HepG2 (cell line): ENCODE measurements around the gene PDGFA. TPM values are rescaled to one million over a fixed set of nuclear protein-coding genes. Genes with fewer than 3 reads are reported as not detected.

Source experiments
- FOXC1 ChIP-seq: sonication (generic); formaldehyde crosslinking; IDR thresholded peaks from 2 replicates; pipeline ENCODE4 v1.8.0; 2022; ENCODE audit warnings: mild to moderate bottlenecking, missing genetic modification reagents, borderline replicate concordance
- IKZF4 ChIP-seq: sonication (generic); formaldehyde crosslinking; IDR thresholded peaks from 2 replicates; pipeline ENCODE4 v1.5.1; 2020; ENCODE audit warnings: borderline replicate concordance, mild to moderate bottlenecking, low read depth, missing genetic modification reagents; ENCODE audit errors: not compliant biosample characterization
- IRF1 ChIP-seq: sonication (generic); formaldehyde crosslinking; IDR thresholded peaks from 2 replicates; pipeline ENCODE4 v1.4.0; 2020; ENCODE audit warnings: low read depth, mild to moderate bottlenecking, missing genetic modification reagents
- MED1 ChIP-seq: sonication (generic); formaldehyde crosslinking; IDR thresholded peaks from 2 replicates; pipeline ENCODE4 v1.4.0; 2020; ENCODE audit warnings: missing genetic modification reagents
- MEF2D ChIP-seq: sonication (generic); formaldehyde crosslinking; IDR thresholded peaks from 2 replicates; pipeline ENCODE4 v1.5.1; 2020; ENCODE audit warnings: mild to moderate bottlenecking, missing genetic modification reagents
- MIXL1 ChIP-seq: IDR thresholded peaks from 2 replicates; pipeline ENCODE4 v1.6.1; 2016
- NBN ChIP-seq: fragments of 450-650 bp; conservative IDR thresholded peaks from 2 replicates; pipeline ENCODE4 v1.6.1; 2017
- NR2F6 ChIP-seq, 2 experiments: IDR thresholded peaks; 2 replicates each; pipeline ENCODE4 v1.6.1; 2016; ENCODE audit warnings: antibody characterized with exemption in 1 of 2, mild to moderate bottlenecking in 1 of 2
- PITX1 ChIP-seq: sonication (generic); formaldehyde crosslinking; IDR thresholded peaks from 2 replicates; pipeline ENCODE4 v1.5.1; 2020; ENCODE audit warnings: mild to moderate bottlenecking, missing genetic modification reagents
- RBFOX2 ChIP-seq: fragments of 200-400 bp; formaldehyde crosslinking; IDR thresholded peaks from 2 replicates; pipeline ENCODE4 v1.6.1; 2017; ENCODE audit warnings: low read depth, mild to moderate bottlenecking, low read length
- RBM39 ChIP-seq: fragments of 200-400 bp; formaldehyde crosslinking; IDR thresholded peaks from one replicate; pipeline ENCODE4 v1.6.1; 2018; ENCODE audit warnings: antibody characterized with exemption, mild to moderate bottlenecking, low read depth, low read length; ENCODE audit not compliant: poor library complexity, severe bottlenecking
- TCF7 ChIP-seq: sonication (generic); IDR thresholded peaks from 2 replicates; pipeline ENCODE4 v1.6.1; 2016; ENCODE audit warnings: antibody characterized with exemption, low read depth
- ZBTB21 ChIP-seq: sonication (generic); formaldehyde crosslinking; IDR thresholded peaks from 2 replicates; pipeline ENCODE4 v1.4.0; 2020; ENCODE audit warnings: missing genetic modification reagents
- ZEB1 ChIP-seq: IDR thresholded peaks from 2 replicates; pipeline ENCODE4 v1.6.1; 2012; ENCODE audit warnings: mild to moderate bottlenecking, low read depth, inconsistent platforms; ENCODE audit not compliant: insufficient replicate concordance
- ZNF10 ChIP-seq: sonication (generic); formaldehyde crosslinking; IDR thresholded peaks from 2 replicates; pipeline ENCODE4 v1.4.0; 2020; ENCODE audit warnings: mild to moderate bottlenecking, low read depth, missing genetic modification reagents, borderline replicate concordance
- ZNF224 ChIP-seq: sonication (generic); formaldehyde crosslinking; IDR thresholded peaks from 2 replicates; pipeline ENCODE4 v1.5.0; 2020; ENCODE audit warnings: mild to moderate bottlenecking, missing genetic modification reagents
- ZNF235 ChIP-seq: sonication (generic); formaldehyde crosslinking; IDR thresholded peaks from 2 replicates; pipeline ENCODE4 v1.8.1; 2023; ENCODE audit warnings: mild to moderate bottlenecking, missing genetic modification reagents, borderline replicate concordance
- ZNF510 ChIP-seq: sonication (generic); formaldehyde crosslinking; IDR thresholded peaks from 2 replicates; pipeline ENCODE4 v1.4.0; 2020; ENCODE audit warnings: low read depth, mild to moderate bottlenecking, missing genetic modification reagents
- ZNF576 ChIP-seq: sonication (generic); formaldehyde crosslinking; IDR thresholded peaks from 2 replicates; pipeline ENCODE4 v1.4.0; 2020; ENCODE audit warnings: mild to moderate bottlenecking, missing genetic modification reagents
- ZNF670 ChIP-seq: sonication (generic); formaldehyde crosslinking; IDR thresholded peaks from 2 replicates; pipeline ENCODE4 v1.8.0; 2022; ENCODE audit warnings: mild to moderate bottlenecking, missing genetic modification reagents, borderline replicate concordance
- ZNF737 ChIP-seq: sonication (generic); formaldehyde crosslinking; IDR thresholded peaks from 2 replicates; pipeline ENCODE4 v1.5.0; 2020; ENCODE audit warnings: missing genetic modification reagents, mild to moderate bottlenecking, borderline replicate concordance
- ZNF766 ChIP-seq: sonication (generic); formaldehyde crosslinking; IDR thresholded peaks from 2 replicates; pipeline ENCODE4 v1.5.0; 2020; ENCODE audit warnings: missing genetic modification reagents, borderline replicate concordance
- ZNF788 ChIP-seq: sonication (generic); formaldehyde crosslinking; IDR thresholded peaks from 2 replicates; pipeline ENCODE4 v1.5.0; 2020; ENCODE audit warnings: mild to moderate bottlenecking, missing genetic modification reagents, borderline replicate concordance
- ZZZ3 ChIP-seq: sonication (generic); formaldehyde crosslinking; IDR thresholded peaks from 2 replicates; pipeline ENCODE4 v1.4.0; 2020; ENCODE audit warnings: missing genetic modification reagents, mild to moderate bottlenecking, borderline replicate concordance
- polyA plus RNA-seq, 8 experiments: library from polyadenylated mRNA; depleted of rRNA in 3 of 8; stranded (reverse) in 7 of 8; unstranded in 1 of 8; fragments of >200 nt; fragmentation: Illumina TruSeq in 4 of 8; extraction: Trizol in 4 of 8; gene quantifications; 2 replicates each; pipeline versions ENCODE4 v1.2.1 to v1.2.3, GENCODE V29; 2011 to 2016; ENCODE audit warnings: low read depth in 4 of 8, missing spikeins in 1 of 8, mixed read lengths in 1 of 8; ENCODE audit not compliant: insufficient read depth in 1 of 8
- total RNA-seq, 5 experiments: library from RNA; depleted of rRNA; stranded (reverse); fragments of >200 nt; fragmentation: Illumina TruSeq; extraction: Trizol; gene quantifications; 2 replicates each; pipeline ENCODE4 v1.2.3, GENCODE V29; 2016; ENCODE audit warnings: low read depth in 1 of 5
- TF ChIP-seq, protein P1 (sequence below): sonication (generic); formaldehyde crosslinking; IDR thresholded peaks from 2 replicates; pipeline ENCODE4 v1.4.0; 2020; ENCODE audit warnings: missing genetic modification reagents

PDGFA gene
- total and polyA plus RNA-seq, 2 of the 13 experiments (the other 11 are each of a cell fraction or from before 2014, with no cell fraction given): 1.5 to 3.4 TPM

DNA sequence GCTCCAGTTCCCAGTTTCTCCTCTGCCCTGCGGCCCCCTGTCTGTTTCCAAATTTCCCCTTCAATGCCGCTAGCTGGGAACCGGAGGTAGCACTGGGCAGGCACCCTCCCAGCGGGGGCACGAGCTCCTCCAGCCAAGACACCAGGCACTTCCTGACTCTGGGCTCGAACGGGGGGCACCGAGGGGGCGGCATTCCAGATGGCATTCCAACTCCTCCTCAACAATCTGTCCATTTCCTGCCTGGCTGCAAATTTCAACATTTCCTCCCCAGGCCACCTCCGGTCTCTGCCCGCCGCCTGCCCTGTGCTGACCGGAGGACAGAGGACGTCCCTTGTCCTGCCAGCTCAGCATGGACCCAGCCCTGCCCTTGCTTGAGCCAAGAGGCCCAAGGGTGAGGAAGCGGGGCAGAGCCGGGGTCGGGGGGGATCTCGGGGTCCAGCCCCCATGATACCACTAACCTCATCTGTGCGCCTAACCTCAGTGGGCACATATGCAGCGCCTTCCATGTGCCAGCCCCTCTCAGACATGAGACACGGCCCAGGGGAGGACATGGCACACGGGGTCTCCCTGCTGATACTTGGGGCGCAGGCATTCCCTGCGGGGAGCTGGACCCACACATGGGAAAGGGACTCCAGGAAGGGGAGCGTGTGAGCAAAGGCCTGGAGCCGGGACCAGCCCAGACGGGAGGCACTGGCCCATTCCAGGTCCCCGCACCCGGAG, 58.0 kb downstream of the PDGFA start (continued):
- no peak for TF ChIP-seq ZNF510 (CRISPR knock-in tag)
- no peak for TF ChIP-seq MIXL1 (CRISPR knock-in tag)
- no peak for TF ChIP-seq ZNF766 (CRISPR knock-in tag)
- no peak for TF ChIP-seq ZZZ3
- no peak for TF ChIP-seq NBN
- TF ChIP-seq PITX1 (CRISPR knock-in tag): no peak
- TF ChIP-seq ZNF737 (CRISPR knock-in tag): no peak
- no peak for TF ChIP-seq ZNF576 (CRISPR knock-in tag)
- TF ChIP-seq MEF2D: no peak
- TF ChIP-seq MED1 (CRISPR knock-in tag): peak; percentile 76
- TF ChIP-seq, protein P1, sequence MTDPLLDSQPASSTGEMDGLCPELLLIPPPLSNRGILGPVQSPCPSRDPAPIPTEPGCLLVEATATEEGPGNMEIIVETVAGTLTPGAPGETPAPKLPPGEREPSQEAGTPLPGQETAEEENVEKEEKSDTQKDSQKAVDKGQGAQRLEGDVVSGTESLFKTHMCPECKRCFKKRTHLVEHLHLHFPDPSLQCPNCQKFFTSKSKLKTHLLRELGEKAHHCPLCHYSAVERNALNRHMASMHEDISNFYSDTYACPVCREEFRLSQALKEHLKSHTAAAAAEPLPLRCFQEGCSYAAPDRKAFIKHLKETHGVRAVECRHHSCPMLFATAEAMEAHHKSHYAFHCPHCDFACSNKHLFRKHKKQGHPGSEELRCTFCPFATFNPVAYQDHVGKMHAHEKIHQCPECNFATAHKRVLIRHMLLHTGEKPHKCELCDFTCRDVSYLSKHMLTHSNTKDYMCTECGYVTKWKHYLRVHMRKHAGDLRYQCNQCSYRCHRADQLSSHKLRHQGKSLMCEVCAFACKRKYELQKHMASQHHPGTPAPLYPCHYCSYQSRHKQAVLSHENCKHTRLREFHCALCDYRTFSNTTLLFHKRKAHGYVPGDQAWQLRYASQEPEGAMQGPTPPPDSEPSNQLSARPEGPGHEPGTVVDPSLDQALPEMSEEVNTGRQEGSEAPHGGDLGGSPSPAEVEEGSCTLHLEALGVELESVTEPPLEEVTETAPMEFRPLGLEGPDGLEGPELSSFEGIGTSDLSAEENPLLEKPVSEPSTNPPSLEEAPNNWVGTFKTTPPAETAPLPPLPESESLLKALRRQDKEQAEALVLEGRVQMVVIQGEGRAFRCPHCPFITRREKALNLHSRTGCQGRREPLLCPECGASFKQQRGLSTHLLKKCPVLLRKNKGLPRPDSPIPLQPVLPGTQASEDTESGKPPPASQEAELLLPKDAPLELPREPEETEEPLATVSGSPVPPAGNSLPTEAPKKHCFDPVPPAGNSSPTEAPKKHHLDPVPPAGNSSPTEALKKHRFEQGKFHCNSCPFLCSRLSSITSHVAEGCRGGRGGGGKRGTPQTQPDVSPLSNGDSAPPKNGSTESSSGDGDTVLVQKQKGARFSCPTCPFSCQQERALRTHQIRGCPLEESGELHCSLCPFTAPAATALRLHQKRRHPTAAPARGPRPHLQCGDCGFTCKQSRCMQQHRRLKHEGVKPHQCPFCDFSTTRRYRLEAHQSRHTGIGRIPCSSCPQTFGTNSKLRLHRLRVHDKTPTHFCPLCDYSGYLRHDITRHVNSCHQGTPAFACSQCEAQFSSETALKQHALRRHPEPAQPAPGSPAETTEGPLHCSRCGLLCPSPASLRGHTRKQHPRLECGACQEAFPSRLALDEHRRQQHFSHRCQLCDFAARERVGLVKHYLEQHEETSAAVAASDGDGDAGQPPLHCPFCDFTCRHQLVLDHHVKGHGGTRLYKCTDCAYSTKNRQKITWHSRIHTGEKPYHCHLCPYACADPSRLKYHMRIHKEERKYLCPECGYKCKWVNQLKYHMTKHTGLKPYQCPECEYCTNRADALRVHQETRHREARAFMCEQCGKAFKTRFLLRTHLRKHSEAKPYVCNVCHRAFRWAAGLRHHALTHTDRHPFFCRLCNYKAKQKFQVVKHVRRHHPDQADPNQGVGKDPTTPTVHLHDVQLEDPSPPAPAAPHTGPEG (CRISPR knock-in tag): no peak
- TF ChIP-seq ZNF788: peak; percentile 47; the same call in 1 of the 2 replicates
- no peak for TF ChIP-seq ZBTB21 (CRISPR knock-in tag)
- no peak for TF ChIP-seq NR2F6 (IDR thresholded peaks at IDR 0.05)
- TF ChIP-seq NR2F6 (CRISPR knock-in tag; IDR thresholded peaks at IDR 0.05): peak; percentile 60; the same call in 1 of the 2 replicates
- TF ChIP-seq FOXC1 (CRISPR knock-in tag): no peak
- TF ChIP-seq RBFOX2: no peak; the same call in 1 of the 2 replicates
- TF ChIP-seq ZNF10 (CRISPR knock-in tag): no peak
- peak; percentile 64 for TF ChIP-seq RBM39
- TF ChIP-seq ZNF670 (CRISPR knock-in tag): no peak
- TF ChIP-seq TCF7: no peak
- no peak for TF ChIP-seq IKZF4 (CRISPR knock-in tag)
- TF ChIP-seq ZNF235 (CRISPR knock-in tag): no peak
- no peak for TF ChIP-seq ZNF224 (CRISPR knock-in tag)
- no peak for TF ChIP-seq IRF1
- TF ChIP-seq ZEB1: no peak
